ENCODE results near the gene MAT1A.

The MAT1A gene

GRCh38 chr10:80275135-80275498 is 14.3 kb downstream of the MAT1A start:
- no peaks in the 10 kb centered on the region for H3K36me3 ChIP-seq (ENCODE audit: control insufficient read depth in 2 of 2, insufficient read depth in 1 of 2, low read length in 2 of 2)
- no peaks in the 10 kb centered on the region for H3K9me3 ChIP-seq (ENCODE audit: control insufficient read depth, insufficient read depth, low read depth, low read length)
- no peak for TF ChIP-seq ZNF239 (tag by site-specific recombination; IDR thresholded peaks at IDR 0.05)
- no peak for TF ChIP-seq GLI4 (tag by site-specific recombination; IDR thresholded peaks at IDR 0.05)
- no peak for TF ChIP-seq ZXDB (tag by site-specific recombination; IDR thresholded peaks at IDR 0.05)
- TF ChIP-seq, protein P1, sequence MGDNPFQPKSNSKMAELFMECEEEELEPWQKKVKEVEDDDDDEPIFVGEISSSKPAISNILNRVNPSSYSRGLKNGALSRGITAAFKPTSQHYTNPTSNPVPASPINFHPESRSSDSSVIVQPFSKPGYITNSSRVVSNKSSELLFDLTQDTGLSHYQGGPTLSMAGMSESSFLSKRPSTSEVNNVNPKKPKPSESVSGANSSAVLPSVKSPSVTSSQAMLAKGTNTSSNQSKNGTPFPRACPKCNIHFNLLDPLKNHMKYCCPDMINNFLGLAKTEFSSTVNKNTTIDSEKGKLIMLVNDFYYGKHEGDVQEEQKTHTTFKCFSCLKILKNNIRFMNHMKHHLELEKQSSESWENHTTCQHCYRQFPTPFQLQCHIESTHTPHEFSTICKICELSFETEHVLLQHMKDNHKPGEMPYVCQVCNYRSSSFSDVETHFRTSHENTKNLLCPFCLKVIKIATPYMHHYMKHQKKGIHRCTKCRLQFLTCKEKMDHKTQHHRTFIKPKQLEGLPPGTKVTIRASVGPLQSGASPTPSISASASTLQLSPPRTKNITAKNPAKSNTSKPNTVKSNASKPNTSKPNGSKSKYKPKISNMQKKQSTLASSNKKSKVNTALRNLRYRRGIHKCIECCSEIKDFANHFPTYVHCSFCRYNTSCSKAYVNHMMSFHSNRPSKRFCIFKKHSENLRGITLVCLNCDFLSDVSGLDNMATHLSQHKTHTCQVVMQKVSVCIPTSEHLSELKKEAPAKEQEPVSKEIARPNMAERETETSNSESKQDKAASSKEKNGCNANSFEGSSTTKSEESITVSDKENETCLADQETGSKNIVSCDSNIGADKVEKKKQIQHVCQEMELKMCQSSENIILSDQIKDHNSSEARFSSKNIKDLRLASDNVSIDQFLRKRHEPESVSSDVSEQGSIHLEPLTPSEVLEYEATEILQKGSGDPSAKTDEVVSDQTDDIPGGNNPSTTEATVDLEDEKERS (tag by site-specific recombination; IDR thresholded peaks at IDR 0.05): no peak
- TF ChIP-seq SP2 (tag by site-specific recombination; IDR thresholded peaks at IDR 0.05): no peak
- TF ChIP-seq KLF7 (tag by site-specific recombination; IDR thresholded peaks at IDR 0.05; ENCODE audit: borderline replicate concordance): no peak
- TF ChIP-seq SP3 (tag by site-specific recombination; IDR thresholded peaks at IDR 0.05): no peak
- H3K27ac ChIP-seq (ENCODE audit: extremely low read depth, low read depth, low read length): no peak overlapping the region
- CTCF ChIA-PET: interaction anchor here (0.6 to 2.0 kb wide), 2 partner anchors 14 to 91 kb away, joined by 4 to 9 read pairs; no protein-coding TSS in a partner anchor
- POLR2A ChIA-PET: no interaction called here
- no peaks in the 10 kb centered on the region for H3K4me1 ChIP-seq (ENCODE audit: control insufficient read depth, insufficient read depth, low read length)
- no peak overlapping the region for H3K4me3 ChIP-seq (ENCODE audit: low read depth, low read length)

GRCh38 chr10:80274396-80275134 is 14.9 kb downstream of the MAT1A start:
- Histone ChIP-seq H3K9me3 (ENCODE audit: control insufficient read depth, insufficient read depth, low read depth, low read length) (no peaks in the 10 kb centered on the region), H3K27ac (ENCODE audit: extremely low read depth, low read depth, low read length) (no peak overlapping the region), H3K4me3 (ENCODE audit: low read depth, low read length) (no peak overlapping the region), H3K36me3 (ENCODE audit: control insufficient read depth in 2 of 2, insufficient read depth in 1 of 2, low read length in 2 of 2) (no peaks in the 10 kb centered on the region), H3K4me1 (ENCODE audit: control insufficient read depth, insufficient read depth, low read length) (no peaks in the 10 kb centered on the region)
- CTCF ChIA-PET: interaction anchor here (0.5 to 2.0 kb wide), 2 partner anchors 14 to 1873 kb away, joined by 3 to 9 read pairs; no protein-coding TSS in a partner anchor
- POLR2A ChIA-PET: no interaction called here
- no peak for TF ChIP-seq SP3 (tag by site-specific recombination; IDR thresholded peaks at IDR 0.05)
- no peak for TF ChIP-seq ZNF830 (tag by site-specific recombination; IDR thresholded peaks at IDR 0.05; ENCODE audit: low read depth)
- TF ChIP-seq ZNF629 (tag by site-specific recombination; IDR thresholded peaks at IDR 0.05): no peak

DNA sequence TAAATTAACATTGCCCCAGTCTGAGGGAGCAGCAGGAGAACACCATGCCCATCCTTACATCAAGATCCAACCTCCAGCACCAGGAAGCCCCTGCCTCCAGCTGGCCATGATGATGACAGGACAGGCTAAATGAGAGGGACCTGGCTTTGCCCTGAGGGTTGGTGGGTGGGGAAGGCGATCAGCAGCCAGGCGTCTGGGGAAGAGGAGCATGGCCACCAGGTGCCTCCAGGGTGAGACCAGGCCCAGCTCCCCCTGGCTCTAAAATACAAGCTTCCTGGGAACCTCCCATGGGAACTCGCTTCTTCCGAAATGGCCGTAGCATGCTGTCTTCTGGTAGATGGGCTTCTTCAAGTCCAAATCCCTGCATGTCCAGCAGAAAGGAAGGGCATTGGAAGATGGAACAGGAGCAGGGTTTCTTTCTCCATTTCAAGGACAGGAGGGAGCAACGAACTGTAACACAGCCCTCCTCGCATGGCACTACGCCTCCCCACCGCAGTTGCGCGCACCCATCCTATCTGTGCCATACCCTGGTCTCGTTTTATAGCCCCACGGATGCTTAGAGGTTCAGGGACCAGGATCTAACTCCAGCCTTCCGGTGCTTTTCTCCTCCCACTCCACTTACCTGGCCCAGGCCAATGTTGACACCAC is 15.8 kb downstream of the MAT1A start:
- POLR2A ChIA-PET: no interaction called here
- Histone ChIP-seq H3K27ac (ENCODE audit: extremely low read depth, low read depth, low read length) (no peak overlapping the region), H3K4me1 (ENCODE audit: control insufficient read depth, insufficient read depth, low read length) (no peaks in the 10 kb centered on the region), H3K36me3 (ENCODE audit: control insufficient read depth in 2 of 2, insufficient read depth in 1 of 2, low read length in 2 of 2) (no peaks in the 10 kb centered on the region), H3K4me3 (ENCODE audit: low read depth, low read length) (no peak overlapping the region), H3K9me3 (ENCODE audit: control insufficient read depth, insufficient read depth, low read depth, low read length) (no peaks in the 10 kb centered on the region)
- TF ChIP-seq EGR2 (tag by site-specific recombination; IDR thresholded peaks at IDR 0.05; ENCODE audit: low read depth): no peak
- no peak for TF ChIP-seq TCF7L2 (IDR thresholded peaks at IDR 0.05; ENCODE audit: borderline replicate concordance, low read depth, low read length)
- no peak for TF ChIP-seq ZNF214 (tag by site-specific recombination; IDR thresholded peaks at IDR 0.05; ENCODE audit: borderline replicate concordance)
- no peak for TF ChIP-seq FEZF1 (tag by site-specific recombination; IDR thresholded peaks at IDR 0.05)
- no peak for TF ChIP-seq ZNF155 (tag by site-specific recombination; IDR thresholded peaks at IDR 0.05)
- no peak for TF ChIP-seq SP3 (tag by site-specific recombination; IDR thresholded peaks at IDR 0.05)
- TF ChIP-seq MEIS1 (CRISPR knock-in tag; IDR thresholded peaks at IDR 0.05; ENCODE audit: borderline replicate concordance): no peak
- no peak for TF ChIP-seq MYNN (tag by site-specific recombination; IDR thresholded peaks at IDR 0.05; ENCODE audit: borderline replicate concordance)
- TF ChIP-seq ZNF747 (tag by site-specific recombination; IDR thresholded peaks at IDR 0.05): no peak
- no peak for TF ChIP-seq ZNF335 (tag by site-specific recombination; conservative IDR thresholded peaks at IDR 0.05)
- TF ChIP-seq ZNF362 (tag by site-specific recombination; IDR thresholded peaks at IDR 0.05): no peak
- no peak for TF ChIP-seq ZNF785 (tag by site-specific recombination; IDR thresholded peaks at IDR 0.05)
- no peak for TF ChIP-seq ZBTB6 (tag by site-specific recombination; IDR thresholded peaks at IDR 0.05)
- no peak for TF ChIP-seq PBX3 (CRISPR knock-in tag; IDR thresholded peaks at IDR 0.05)
- CTCF ChIA-PET: no interaction called here

Data from HEK293 (cell line).